Naive B cell (primary cell): Measurements from ENCODE around the gene SIL1. TPM values are rescaled to one million over a fixed set of nuclear protein-coding genes. Genes with fewer than 3 reads are reported as not detected.
A peak's percentile ranks its signal among the peaks of the same experiment; 100 is the strongest.

Experiments
- ATAC-seq, 2 donors: fragments of 150-1000 bp; cut with Tn5 transposase; 2 replicates each; pipeline ENCODE4 v1.10.0; 2021; ENCODE audit warnings: low read depth in 2 of 2, mild to moderate bottlenecking in 2 of 2, moderate library complexity in 2 of 2
- DNase-seq: peaks from one replicate; pipeline ENCODE4 v3.0.0; 2022
- H3K27ac Mint-ChIP-seq, 6 donors: one replicate each; pipeline ENCODE4 v1.8.0; 2020 to 2022; ENCODE audit warnings: mild to moderate bottlenecking in 6 of 6, mixed read lengths in 6 of 6, moderate library complexity in 5 of 6, inconsistent platforms in 2 of 6
- H3K27me3 Mint-ChIP-seq, 3 donors: one replicate each; pipeline ENCODE4 v1.8.0; 2021 to 2022; ENCODE audit warnings: mixed read lengths in 3 of 3, mild to moderate bottlenecking in 1 of 3
- H3K36me3 Mint-ChIP-seq, 2 donors: one replicate each; pipeline ENCODE4 v1.8.0; 2020 to 2022; ENCODE audit warnings: mixed read lengths in 2 of 2, inconsistent platforms in 1 of 2, mild to moderate bottlenecking in 1 of 2
- H3K4me1 Mint-ChIP-seq, 3 donors: one replicate each; pipeline ENCODE4 v1.8.0; 2020 to 2022; ENCODE audit warnings: mixed read lengths in 3 of 3, inconsistent platforms in 1 of 3, mild to moderate bottlenecking in 1 of 3, moderate library complexity in 1 of 3
- H3K4me3 Mint-ChIP-seq, 8 donors: one replicate each; pipeline ENCODE4 v1.8.0; 2020 to 2022; ENCODE audit warnings: mild to moderate bottlenecking in 8 of 8, mixed read lengths in 8 of 8, moderate library complexity in 8 of 8, inconsistent platforms in 2 of 8
- H3K9me3 Mint-ChIP-seq, 7 donors: one replicate each; pipeline ENCODE4 v1.8.0; 2020 to 2022; ENCODE audit warnings: mixed read lengths in 7 of 7, mild to moderate bottlenecking in 5 of 7, inconsistent platforms in 2 of 7, moderate library complexity in 1 of 7
- polyA plus RNA-seq, 6 donors: library from polyadenylated mRNA; unstranded; fragments of 300-500 nt; fragmentation: Illumina TruSeq; gene quantifications; one replicate each; pipeline ENCODE4 v1.2.3, GENCODE V29; 2021; ENCODE audit warnings: low read depth in 6 of 6

Gene SIL1
- polyA plus RNA-seq, 6 donors from 2014 or later: 9.1 to 18.7 (median 13.6) TPM

DNA sequence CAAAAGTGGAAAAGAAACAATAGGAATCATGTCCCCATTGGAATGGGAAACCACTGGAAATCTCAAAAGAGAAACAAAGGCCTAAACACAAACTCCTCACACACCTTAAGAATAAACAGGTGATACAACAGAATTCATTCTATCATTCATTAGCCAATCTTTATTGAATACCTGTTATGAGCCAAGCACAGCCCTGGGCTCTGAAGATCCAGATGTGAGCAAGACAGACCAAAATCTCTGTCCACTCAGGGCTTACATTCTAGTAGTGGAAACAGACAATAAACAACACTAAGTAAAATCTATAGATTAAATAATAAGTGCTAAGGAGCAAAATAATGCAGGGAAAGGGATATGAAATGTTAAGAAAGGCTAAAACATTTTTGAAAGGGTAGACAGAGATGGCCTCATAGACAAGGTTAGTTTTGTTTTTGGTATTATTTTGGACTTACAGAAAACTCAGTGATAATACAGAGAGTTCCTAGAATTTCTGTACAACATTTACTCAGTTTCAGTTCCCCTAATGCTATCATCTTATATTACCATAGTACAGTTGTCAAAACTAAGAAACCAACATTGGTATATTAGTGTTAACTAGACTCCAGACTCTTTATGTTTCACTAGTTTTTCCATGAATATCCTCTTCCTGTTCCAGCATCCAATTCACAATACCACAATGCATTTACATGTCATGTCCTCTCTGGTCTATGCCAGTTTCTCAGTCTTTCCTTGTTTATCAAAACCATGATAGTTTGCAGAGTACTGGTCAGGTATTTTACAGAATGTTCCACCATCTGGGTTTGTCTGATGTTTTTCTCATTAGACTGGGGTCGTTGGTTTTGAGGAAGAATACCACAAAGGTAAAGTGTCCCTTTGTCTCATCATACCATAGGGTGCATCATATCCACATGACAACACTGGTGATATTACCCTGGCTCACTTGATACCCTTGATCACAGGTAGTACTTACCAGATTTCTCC lies 103.7 kb downstream of the SIL1 start:
- peak overlapping the region in 2 of 8 donors; percentile 40 to 65 for H3K4me3 Mint-ChIP-seq
- DNase-seq (peak; percentile 36), ATAC-seq (peak; percentile 89 to 90)
- H3K9me3 Mint-ChIP-seq: no peaks in the 10 kb centered on the region
- H3K36me3 Mint-ChIP-seq: no peaks in the 10 kb centered on the region
- H3K27ac Mint-ChIP-seq: peak overlapping the region in 5 of 6 donors; percentile 22 to 77 (median 55)
- no peaks in the 10 kb centered on the region for H3K27me3 Mint-ChIP-seq
- H3K4me1 Mint-ChIP-seq: peaks cover 31 to 43% (median 40%) of the 10 kb centered on the region in 3 donors

GRCh38 chr5:139092741-139093343 lies 105.3 kb downstream of the SIL1 start:
- DNase-seq (no peak), ATAC-seq (no peak)
- no peaks in the 10 kb centered on the region for H3K27me3 Mint-ChIP-seq
- no peaks in the 10 kb centered on the region for H3K9me3 Mint-ChIP-seq
- peaks cover 34 to 50% (median 40%) of the 10 kb centered on the region in 3 donors for H3K4me1 Mint-ChIP-seq
- H3K36me3 Mint-ChIP-seq: peaks cover 4 to 5% of the 10 kb centered on the region in 2 donors
- no peak overlapping the region for H3K4me3 Mint-ChIP-seq
- peak overlapping the region in 2 of 6 donors; percentile 26 to 86 for H3K27ac Mint-ChIP-seq

- DNase-seq (no peak), ATAC-seq (peak in 1 of 2 donors; percentile 35)
- Mint-ChIP-seq H3K27me3 (no peaks in the 10 kb centered on the region), H3K9me3 (peaks cover 0 to 4% (median 0%) of the 10 kb centered on the region in 7 donors), H3K4me1 (peaks cover 38 to 50% (median 40%) of the 10 kb centered on the region in 3 donors), H3K4me3 (peak overlapping the region in 2 of 8 donors; percentile 4 to 8), H3K27ac (peak overlapping the region in 2 of 6 donors; percentile 66 to 94), H3K36me3 (peaks cover 4 to 12% of the 10 kb centered on the region in 2 donors)
Observed at GRCh38 chr5:139091439-139092156, 106.6 kb downstream of the SIL1 start.

GRCh38 chr5:139090581-139090980 lies 107.6 kb downstream of the SIL1 start:
- H3K27me3 Mint-ChIP-seq: no peaks in the 10 kb centered on the region
- peaks cover 0 to 4% (median under 1%) of the 10 kb centered on the region in 7 donors for H3K9me3 Mint-ChIP-seq
- peaks cover 39 to 45% (median 43%) of the 10 kb centered on the region in 3 donors for H3K4me1 Mint-ChIP-seq
- no peak overlapping the region for H3K4me3 Mint-ChIP-seq
- ATAC-seq: no peak
- no peak for DNase-seq
- H3K27ac Mint-ChIP-seq: peak overlapping the region in 1 of 6 donors; percentile 53
- H3K36me3 Mint-ChIP-seq: peaks cover 4 to 16% of the 10 kb centered on the region in 2 donors

GRCh38 chr5:139088024-139088423 lies 110.1 kb downstream of the SIL1 start:
- Mint-ChIP-seq H3K4me3 (no peak overlapping the region), H3K27ac (peak overlapping the region in 2 of 6 donors; percentile 9)
- DNase-seq: no peak

DNA sequence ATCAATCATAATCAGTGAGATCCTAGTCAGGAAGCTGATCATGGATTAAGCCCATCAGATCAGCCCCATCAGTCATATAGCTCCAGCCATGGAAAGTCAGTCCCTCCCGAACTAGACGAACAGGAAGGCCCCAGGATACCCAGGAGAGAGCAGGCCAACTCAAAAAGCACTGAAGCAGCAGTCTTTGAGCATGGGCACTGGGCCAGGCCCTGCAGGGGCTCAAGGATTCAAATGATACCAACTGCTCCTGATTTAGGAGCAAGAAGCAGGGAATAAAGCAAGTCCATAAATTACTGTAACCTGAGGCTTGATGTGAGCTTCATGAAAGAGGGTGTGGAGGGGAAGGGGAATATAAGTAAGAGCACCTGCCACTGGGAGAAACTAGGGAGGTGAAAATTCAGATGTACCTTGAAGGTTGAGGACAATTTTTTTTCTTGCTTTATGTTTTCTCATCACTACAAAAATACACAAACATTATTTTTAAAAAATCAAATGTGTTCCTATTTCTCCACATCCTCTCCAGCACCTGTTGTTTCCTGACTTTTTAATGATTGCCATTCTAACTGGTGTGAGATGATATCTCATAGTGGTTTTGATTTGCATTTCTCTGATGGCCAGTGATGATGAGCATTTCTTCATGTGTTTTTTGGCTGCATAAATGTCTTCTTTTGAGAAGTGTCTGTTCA lies 115.2 kb downstream of the SIL1 start:
- Mint-ChIP-seq H3K27me3 (no peaks in the 10 kb centered on the region), H3K4me1 (peaks cover 10 to 16% (median 12%) of the 10 kb centered on the region in 3 donors), H3K9me3 (peaks cover 0 to 12% (median 4%) of the 10 kb centered on the region in 7 donors), H3K36me3 (peaks cover 0 to 22% of the 10 kb centered on the region in 2 donors), H3K27ac (peak overlapping the region in 1 of 6 donors; percentile 13), H3K4me3 (no peak overlapping the region)
- DNase-seq: no peak
- ATAC-seq: no peak

More at GRCh38 chr5:139088024-139088423, 110.1 kb downstream of the SIL1 start:
- Mint-ChIP-seq H3K4me1 (peaks cover 26 to 27% (median 26%) of the 10 kb centered on the region in 3 donors), H3K27me3 (no peaks in the 10 kb centered on the region), H3K9me3 (peaks cover 0 to 12% (median 4%) of the 10 kb centered on the region in 7 donors), H3K36me3 (peaks cover 4 to 27% of the 10 kb centered on the region in 2 donors)
- no peak for ATAC-seq

- peaks cover 6 to 22% (median 10%) of the 10 kb centered on the region in 3 donors for H3K4me1 Mint-ChIP-seq
- H3K27me3 Mint-ChIP-seq: no peaks in the 10 kb centered on the region
- no peak for ATAC-seq
- H3K4me3 Mint-ChIP-seq: no peak overlapping the region
- H3K27ac Mint-ChIP-seq: no peak overlapping the region
- no peak for DNase-seq
- H3K36me3 Mint-ChIP-seq: peaks cover 0 to 6% of the 10 kb centered on the region in 2 donors
- H3K9me3 Mint-ChIP-seq: peaks cover 0 to 4% (median 2%) of the 10 kb centered on the region in 7 donors
Observed at GRCh38 chr5:139079991-139080610, 118.1 kb downstream of the SIL1 start.

DNA sequence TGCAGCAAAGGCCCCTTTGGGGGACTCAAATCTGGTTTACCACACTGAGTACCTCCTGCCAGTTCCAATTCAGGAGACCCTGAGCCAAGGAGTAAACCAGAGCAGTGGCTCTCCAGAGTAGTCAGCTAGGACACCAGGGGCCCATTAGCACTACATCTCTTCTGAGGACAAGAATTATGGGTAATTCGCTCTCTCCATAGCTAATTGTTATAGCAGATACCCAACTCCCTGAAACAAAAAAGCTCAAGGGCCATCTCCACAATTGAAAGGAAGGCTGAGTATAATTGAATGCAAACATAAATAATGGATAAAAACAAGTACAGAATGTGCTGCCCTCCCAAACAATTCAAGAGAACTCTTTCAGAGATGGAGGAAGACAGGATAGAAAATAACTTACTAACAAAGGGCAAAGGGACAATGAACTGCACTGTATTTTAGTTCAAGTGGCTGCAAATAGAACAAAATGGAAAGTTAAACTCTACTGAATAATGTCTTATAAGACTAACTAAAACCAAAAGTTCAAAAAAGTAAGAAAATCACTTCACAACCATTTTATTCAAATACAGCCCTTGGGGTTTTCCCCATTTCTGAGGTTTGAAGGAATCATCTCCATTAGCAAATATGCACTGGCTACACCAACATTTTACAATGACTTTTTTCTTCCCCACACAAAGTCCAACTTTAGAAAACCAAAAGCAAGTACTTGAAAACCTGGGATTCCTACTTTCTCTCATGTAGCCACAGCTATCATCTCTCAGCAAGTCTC lies 118.8 kb downstream of the SIL1 start:
- DNase-seq: no peak
- peak overlapping the region in 2 of 6 donors; percentile 40 to 61 for H3K27ac Mint-ChIP-seq
- H3K27me3 Mint-ChIP-seq: no peaks in the 10 kb centered on the region
- H3K4me3 Mint-ChIP-seq: no peak overlapping the region
- no peaks in the 10 kb centered on the region for H3K36me3 Mint-ChIP-seq
- no peak for ATAC-seq
- peaks cover 6 to 22% (median 10%) of the 10 kb centered on the region in 3 donors for H3K4me1 Mint-ChIP-seq
- H3K9me3 Mint-ChIP-seq: no peaks in the 10 kb centered on the region

GRCh38 chr5:139078345-139078744 lies 119.8 kb downstream of the SIL1 start:
- peaks cover 8 to 23% (median 10%) of the 10 kb centered on the region in 3 donors for H3K4me1 Mint-ChIP-seq
- no peaks in the 10 kb centered on the region for H3K27me3 Mint-ChIP-seq
- H3K4me3 Mint-ChIP-seq: no peak overlapping the region
- no peaks in the 10 kb centered on the region for H3K9me3 Mint-ChIP-seq
- ATAC-seq: no peak
- no peaks in the 10 kb centered on the region for H3K36me3 Mint-ChIP-seq
- no peak overlapping the region for H3K27ac Mint-ChIP-seq
- DNase-seq: no peak

DNA sequence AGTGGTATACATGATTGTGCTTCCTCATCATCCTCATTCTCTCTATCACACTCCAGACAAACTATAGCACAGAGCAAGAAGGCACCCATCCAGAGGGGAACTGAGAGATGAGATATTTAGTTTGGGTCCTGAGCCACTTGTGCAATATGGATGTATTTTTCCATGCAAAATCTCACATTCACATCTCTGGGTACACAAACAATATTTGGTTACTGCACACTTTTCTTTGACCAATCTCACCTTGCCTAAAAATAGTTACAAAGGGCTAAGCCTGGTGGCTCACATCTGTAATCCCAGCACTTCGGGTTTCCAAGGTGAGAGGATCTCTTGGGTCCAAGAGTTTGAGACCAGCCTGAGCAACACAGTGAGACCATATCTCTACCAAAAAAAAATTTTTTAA lies 120.3 kb downstream of the SIL1 start:
- Mint-ChIP-seq H3K27me3 (no peaks in the 10 kb centered on the region), H3K4me1 (peaks cover 10 to 26% (median 11%) of the 10 kb centered on the region in 3 donors), H3K27ac (no peak overlapping the region), H3K4me3 (no peak overlapping the region), H3K9me3 (no peaks in the 10 kb centered on the region), H3K36me3 (no peaks in the 10 kb centered on the region)
- no peak for DNase-seq
- ATAC-seq: no peak

DNA sequence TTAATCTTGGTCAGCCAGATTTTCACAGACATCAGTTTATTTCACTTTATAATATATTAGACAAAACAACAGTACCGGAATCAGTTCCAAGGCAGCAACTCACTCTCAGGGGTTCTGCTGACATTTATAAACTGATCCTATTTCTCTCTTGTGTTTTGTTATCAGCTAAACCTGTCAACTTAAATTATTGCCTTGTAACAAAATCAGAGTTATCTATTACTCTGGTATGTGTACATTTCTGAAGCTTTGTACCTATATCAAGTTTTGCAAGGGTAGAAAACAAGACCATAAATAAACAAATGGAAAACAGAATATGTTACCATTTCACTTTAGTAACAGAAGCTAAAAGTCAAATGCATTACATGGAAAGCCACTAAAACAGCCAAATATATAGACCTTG lies 122.1 kb downstream of the SIL1 start:
- ATAC-seq (no peak), DNase-seq (no peak)
- H3K9me3 Mint-ChIP-seq: no peaks in the 10 kb centered on the region

More for the DNA sequence above, 122.1 kb downstream of the SIL1 start:
- no peaks in the 10 kb centered on the region for H3K27me3 Mint-ChIP-seq
- H3K36me3 Mint-ChIP-seq: no peaks in the 10 kb centered on the region
- H3K4me3 Mint-ChIP-seq: no peak overlapping the region
- no peak overlapping the region for H3K27ac Mint-ChIP-seq
- peaks cover 6 to 26% (median 11%) of the 10 kb centered on the region in 3 donors for H3K4me1 Mint-ChIP-seq
